ENCODE results near the gene CCDC8.
"Not testable (repeated sequence)": the region's sequence is repeated elsewhere in the genome, so short reads cannot be mapped to it uniquely, and the experiment has no call there.

The CCDC8 gene

GRCh38 chr19:46381346-46381745 lies 32.0 kb downstream of the CCDC8 start:
- no peak for DNase-seq

GRCh38 chr19:46380690-46381089 lies 32.7 kb downstream of the CCDC8 start:
- no peak for DNase-seq

DNA sequence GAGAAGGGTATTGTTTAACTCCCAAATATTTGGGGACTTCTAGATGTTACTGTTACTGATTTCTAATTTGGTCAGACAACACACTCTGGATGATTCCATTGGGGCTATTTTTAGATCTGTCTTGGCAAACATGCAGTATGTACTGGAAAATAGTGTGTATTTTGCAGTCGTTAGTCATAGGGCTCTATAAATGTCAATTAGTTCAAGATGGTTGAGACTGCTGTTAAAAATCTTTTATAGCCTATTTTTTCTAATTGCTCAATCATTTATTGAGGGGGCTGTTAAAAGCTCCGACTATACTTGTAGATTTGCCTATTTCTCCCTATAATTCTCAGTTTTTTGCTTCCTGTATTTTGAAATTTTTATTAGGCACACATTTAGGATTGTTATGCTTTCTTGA lies 35.1 kb downstream of the CCDC8 start:
- DNase-seq, result no peak

DNA sequence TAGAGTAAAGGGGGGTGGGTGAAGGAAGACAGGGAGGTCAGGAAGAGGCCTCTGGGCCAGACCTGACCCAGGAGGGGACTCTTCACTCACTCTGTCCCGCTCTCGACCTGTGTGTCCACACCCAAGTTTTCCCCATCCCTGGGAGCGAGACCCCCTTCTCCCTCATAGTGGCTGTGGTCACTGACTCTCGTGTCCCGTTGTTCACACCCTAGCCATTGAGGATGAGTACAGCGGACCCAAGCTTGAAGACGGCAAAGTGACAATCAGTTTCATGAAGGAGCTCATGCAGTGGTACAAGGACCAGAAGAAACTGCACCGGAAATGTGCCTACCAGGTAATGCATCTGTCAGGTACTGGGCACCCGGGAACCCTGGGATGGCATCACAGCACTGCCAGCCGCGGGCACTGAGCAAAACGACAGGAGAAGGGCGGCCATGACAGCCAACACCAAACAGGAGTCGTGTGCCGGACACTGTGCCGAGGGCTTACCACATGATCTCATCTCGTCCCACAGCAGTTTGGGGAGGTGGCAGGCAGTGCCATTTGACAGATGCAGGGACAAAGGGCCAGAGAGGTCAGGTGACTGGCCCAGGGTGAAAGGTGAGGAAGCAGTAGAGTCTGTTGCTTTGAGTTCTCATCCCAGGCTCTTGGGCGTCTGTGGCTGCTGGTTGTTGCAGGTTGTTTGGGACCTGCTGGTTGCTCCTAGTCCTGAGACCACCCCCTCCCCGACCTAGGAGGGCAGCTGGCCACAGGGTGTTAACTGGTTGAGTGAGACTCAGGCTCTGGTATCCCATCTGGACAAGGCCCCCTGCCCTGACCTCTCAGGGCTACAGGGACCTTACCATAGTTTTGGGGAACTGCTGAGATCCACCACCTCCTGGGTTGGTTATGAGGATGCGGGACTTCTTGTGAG lies 36.9 kb downstream of the CCDC8 start:
- no peak for DNase-seq

GRCh38 chr19:46375476-46376067 lies 37.8 kb downstream of the CCDC8 start:
- DNase-seq, result not testable (repeated sequence)

DNA sequence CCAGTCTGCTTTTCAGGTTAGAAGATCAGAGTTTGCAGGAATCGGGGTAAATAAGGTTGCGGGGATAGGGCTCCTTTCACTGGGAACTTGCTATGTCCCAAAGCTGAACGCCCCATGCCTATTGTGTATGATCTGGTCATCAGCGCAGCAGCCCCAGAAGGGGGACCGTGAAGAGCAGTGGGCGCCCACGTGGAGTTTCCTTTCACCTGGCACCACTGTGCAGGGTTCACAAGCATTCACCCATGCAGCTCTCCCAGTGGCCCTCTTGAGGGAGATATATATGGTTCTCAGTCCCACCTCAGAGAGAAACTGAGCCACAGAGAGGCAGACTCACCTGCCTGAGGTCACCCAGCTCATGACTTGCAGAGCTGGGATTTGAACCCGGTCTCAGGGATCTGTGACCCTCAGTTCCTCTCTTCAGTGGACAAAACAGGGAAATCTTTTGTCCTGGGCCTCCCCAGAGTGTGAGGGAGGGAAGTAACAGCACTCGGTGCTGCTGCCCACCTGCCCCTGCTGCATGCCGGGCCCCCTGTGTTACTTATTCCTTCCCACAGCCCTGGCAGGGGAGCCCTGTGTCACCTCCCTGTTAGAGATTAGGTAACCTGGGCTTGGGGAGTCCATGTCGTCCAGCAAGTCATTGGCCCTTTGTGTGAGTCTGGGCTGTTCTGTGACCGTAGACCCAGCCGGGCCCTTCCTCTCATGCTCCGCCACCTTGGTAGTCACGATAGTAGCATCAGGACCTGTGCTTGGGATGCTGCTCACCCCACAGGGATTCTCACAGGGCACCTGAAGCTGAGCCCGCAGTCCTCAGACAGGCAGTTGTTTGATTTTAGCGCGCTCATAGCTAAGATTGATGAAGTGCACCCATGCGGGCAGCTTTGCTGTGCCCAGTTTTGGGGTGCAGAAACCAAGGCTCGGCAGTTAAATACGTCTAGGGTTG lies 38.6 kb downstream of the CCDC8 start:
- no peak for DNase-seq

DNA sequence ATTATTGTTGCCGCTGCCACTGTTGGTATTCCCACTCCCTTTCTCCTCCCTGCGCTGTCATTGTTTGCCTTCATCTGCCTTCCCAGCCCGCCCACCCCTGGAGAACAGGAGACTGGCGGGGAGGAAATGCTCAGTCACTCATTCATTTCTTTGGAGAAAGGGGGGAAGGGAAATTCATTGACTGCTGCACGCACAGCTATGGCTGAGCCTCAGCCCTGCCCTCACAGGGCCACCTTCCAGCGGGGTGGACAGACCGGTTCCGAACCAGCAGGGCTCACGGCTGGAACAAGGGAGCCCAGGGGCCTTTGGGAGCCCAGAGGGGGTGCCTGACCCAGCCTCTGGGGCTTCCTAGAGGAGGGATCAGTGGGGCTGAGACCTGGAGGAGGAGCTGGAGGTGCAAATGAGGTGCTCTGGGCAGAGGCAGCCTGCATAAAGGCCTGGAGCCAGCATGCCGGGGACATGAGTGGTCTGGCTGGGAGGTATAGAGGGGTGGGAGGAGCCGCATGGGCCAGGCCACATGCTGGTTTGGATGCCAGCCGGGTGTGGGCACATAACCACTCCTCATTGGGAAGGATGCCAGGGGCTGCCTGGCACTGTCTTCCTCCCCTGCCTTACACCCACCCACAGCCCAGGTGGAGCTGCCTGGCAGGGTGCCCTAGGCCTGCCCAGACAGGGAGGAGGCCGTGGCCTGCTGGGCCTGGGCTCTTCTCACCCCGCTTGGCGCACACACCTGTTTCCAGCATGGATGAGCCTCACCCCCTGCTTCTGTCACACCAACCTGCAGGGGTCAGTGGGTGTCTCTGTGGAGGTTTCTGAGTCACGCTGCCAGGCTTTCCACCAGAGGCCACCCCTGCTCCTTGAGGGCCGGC lies 39.6 kb downstream of the CCDC8 start:
- no peak for DNase-seq

DNA sequence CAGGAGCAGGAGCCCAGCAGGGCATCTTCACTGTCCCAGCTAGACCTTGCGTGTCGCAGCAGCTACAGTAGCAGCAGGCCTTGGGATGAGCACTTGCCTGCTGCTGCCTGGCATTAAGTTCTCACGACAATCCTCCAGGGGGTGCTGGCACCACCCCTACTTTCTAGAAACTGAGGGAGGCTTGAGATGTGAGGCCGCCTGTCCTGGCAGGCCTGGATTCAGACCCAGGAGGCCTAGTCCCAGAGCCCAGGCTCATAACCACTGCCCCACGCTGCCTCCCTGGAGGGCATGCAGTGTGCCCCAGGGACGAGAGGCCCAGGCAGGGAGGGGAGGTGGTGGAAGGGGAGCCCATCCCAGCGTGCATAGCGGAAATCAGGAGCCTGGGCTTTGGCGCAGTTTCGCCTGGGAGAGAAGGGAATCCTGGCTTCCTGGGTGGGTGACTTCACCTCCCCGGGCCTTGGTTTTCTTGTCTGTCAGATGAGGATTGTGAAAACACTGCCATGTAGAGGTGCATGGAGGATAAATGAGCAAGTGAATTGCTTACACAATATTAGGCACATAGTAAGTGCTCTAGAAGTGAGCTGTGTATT lies 40.4 kb downstream of the CCDC8 start:
- no peak for DNase-seq

DNA sequence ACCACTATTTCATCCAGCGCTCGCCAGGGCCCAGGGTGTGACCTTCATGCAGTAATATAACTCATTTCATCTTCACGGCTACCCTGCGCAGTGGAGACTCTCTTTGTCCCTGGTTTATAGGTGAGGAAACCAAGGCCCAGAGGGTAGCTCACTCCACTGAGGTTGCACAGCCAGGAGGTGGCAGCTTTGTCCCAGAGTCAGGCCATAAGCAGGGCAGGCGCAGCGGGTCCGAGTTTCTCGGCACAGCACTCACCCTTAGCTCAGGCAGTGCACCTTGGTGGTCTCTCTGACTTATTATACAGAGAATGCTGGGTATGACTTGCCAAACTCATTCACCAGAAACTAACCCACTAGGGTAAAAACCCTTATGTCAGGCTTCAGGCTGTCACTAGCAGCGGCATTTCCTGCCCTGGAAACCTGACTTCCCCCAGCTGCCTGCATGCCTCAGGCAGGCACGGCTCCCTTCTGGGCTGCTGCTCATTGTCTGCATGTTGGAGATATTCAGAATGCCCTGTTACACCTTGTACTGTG lies 41.9 kb downstream of the CCDC8 start:
- DNase-seq, result no peak

- DNase-seq, result no peak
These were observed 43.5 kb downstream of the CCDC8 start for GRCh38 chr19:46369817-46370216.

DNA sequence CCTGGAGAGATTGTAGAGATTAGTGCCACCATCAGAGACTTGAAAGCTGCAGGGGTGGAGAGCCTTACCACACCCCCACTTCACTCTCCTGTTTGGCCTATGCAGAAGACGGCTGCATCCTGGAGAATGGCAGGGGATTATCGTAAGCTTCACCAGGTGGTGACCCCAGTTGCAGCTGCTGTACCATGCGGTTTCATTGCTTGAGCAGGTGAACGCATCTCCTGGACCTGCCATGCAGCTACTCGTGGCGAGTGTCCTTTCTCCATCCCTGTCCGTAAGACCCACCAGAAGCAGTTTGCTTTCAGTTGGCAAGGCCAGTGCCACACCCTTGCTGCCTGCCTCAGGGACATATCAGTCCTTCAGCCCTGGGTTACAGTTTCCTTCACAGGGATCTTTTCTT lies 45.2 kb downstream of the CCDC8 start:
- no peak for DNase-seq

DNA sequence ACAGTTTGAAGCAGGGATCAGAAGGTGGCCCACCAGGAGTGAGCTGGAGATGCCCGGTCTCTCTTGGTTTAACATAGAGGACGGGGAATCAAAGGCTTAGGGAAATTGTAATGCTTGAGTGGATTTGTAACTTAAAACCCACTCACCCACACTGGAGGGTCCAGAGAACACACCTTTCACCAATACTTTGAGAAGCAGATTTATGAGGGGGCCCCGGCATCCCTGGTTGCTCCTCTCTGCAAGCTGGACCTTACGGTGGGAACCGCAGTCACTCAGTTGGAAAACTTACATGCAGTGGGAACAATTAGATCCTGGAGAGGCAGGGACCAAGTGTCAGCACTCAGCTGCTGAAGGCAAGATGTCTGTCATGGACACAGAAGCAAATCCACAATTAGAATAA lies 45.9 kb downstream of the CCDC8 start:
- DNase-seq, result no peak

DNA sequence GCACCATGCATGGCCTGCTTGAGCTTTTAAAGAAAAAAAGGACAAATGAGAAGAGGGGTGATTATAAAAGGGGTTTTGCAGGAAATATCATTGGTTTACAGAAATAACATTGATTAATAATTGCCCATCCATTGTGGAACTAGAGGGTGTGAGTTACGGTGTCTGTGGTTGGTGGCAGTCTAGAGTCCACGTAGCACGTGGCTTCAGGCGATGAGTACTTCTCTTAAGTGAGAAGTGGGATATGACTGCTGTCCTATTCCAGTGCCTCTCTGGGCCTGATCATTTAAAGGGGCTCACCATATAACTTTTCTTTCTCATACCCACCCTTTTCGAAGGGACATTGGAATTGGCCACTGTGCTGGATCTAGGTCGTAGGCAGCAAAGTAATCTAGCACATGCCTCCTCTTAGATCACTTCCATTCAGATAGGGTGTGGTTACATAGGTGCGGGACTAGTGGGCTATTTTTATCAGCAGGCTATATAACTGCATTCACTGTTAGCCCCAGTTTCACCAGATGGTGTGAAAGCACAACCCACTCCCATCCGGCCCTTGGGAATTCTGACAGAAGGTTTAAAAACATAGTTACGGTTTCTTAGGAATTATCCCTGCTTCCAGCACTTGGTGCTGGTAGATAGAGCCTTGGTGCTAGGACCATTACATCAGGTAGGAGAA lies 46.6 kb downstream of the CCDC8 start:
- no peak for DNase-seq

GRCh38 chr19:46365561-46365960 lies 47.8 kb downstream of the CCDC8 start:
- no peak for DNase-seq

DNA sequence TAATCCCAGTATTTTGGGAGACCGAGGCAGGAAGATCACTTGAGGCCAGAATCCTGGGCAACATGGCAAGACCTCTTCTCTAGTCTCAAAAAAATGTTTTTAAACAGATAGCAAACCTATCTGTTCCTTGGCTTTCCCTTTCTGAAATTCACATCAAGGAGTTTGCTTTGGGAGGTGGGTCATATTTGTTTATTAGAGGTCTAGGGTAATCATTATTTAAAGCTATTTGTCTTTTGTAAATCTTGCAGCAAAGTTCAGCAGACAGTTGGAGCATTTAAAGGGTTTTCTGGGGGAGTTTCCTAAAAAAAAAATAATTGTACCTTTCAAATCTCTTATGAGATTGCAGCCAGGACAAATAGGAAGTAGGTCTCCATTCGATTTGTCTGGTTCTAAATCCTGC lies 49.0 kb downstream of the CCDC8 start:
- DNase-seq, result no peak

- no peak for DNase-seq
These were observed 51.4 kb downstream of the CCDC8 start for GRCh38 chr19:46361915-46362314.
